GM18909 (cell line): ENCODE data around the gene LRRC71.

Source experiments
- ATAC-seq: cut with Tn5 transposase; IDR thresholded peaks from one replicate; pipeline ENCODE4 v1.9.1; 2021; ENCODE audit warnings: mild to moderate bottlenecking; ENCODE audit not compliant: unreplicated experiment, poor library complexity

The LRRC71 gene

DNA sequence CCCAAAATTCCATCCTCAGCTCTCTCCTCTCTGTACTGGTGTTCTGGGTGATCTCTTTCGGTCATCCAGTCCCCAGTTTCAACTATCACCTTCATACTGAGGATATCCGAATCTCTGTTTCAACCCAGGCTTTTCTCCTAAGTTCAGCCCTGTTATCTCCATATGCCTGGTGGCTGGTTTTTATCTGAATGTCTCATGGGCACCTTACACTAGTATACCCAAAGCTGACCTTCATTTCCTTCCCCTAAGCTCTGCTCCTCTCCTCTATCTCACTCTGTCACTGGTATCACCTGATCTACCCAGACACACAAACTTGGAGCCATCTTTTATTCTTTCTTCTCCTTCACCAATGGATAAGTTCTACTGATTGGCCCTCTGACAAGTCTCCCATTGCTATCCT, 53.0 kb downstream of the LRRC71 start:
- ATAC-seq: no peak

DNA sequence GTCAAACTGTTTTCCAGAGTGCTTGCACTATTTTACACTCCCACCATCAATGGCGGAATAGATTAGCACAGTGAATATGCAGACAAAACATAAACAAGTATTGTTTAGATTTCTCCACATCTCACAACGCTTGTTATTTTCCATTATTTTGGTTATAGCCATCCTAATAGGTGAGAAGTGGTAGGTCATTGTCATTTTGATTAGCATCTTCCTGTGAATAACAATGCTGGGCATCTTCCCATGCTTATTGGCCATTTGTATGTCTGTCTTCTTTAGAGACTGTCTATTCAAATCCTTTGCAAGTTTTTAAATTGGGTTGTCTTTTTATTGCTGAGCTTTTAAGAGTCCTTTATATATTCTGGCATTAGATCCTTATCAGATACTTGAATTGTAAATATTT, 54.7 kb downstream of the LRRC71 start:
- ATAC-seq: no peak

DNA sequence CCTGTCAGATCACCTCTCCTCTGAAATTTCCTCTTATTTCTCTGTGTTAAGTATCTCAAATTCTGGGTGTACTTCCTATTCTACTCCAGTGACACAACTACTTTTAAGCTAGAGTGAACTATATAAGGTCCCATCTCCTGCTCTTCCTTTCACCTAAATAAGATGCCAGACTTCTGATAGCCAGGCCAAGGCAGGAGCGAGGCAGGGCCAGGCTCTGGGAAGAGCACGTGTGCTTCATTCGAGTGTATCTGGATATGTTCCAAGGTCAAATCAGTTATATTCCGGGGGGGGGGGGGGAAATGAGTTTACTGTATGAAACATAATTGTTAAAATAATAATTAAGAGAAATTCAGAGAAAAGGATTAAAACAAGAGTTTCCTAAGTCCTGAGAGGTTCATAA, 60.1 kb downstream of the LRRC71 start:
- no peak for ATAC-seq
